Kidney (tissue), 14 donors: ENCODE results near the gene DPEP2NB. TPM values are rescaled to one million over a fixed set of nuclear protein-coding genes. Genes with fewer than 3 reads are reported as not detected.

Experiments used
- DNase-seq, 5 donors: peaks; one replicate each; pipeline ENCODE4 v3.0.0-alpha.2; 2013 to 2020
- FAIRE-seq: peaks from 2 replicates; lab custom pipeline; 2012; peaks lifted over from hg19 to GRCh38; lab: Jason Lieb, UNC
- H3K27ac ChIP-seq, 2 donors: one replicate each; pipeline ENCODE4 v1.7.0; 2013; ENCODE audit warnings: low read depth in 2 of 2, low read length in 2 of 2, inconsistent platforms in 1 of 2
- H3K27me3 ChIP-seq: one replicate; pipeline ENCODE4 v1.7.1; 2013; ENCODE audit warnings: low read length, inconsistent platforms; ENCODE audit not compliant: control insufficient read depth, insufficient read depth
- H3K36me3 ChIP-seq, 3 donors: one replicate each; pipeline versions ENCODE4 v1.7.0 to v1.7.1; 2013; ENCODE audit warnings: low read length in 3 of 3, control low read depth in 1 of 3, inconsistent platforms in 1 of 3; ENCODE audit not compliant: insufficient read depth in 3 of 3, control insufficient read depth in 2 of 3
- H3K4me1 ChIP-seq, 3 donors: one replicate each; pipeline versions ENCODE4 v1.7.0 to v1.7.1; 2013; ENCODE audit warnings: low read length in 3 of 3, inconsistent platforms in 1 of 3, low read depth in 1 of 3; ENCODE audit not compliant: control insufficient read depth in 2 of 3, insufficient read depth in 2 of 3
- H3K4me3 ChIP-seq, 3 donors: one replicate each; pipeline versions ENCODE4 v1.7.0 to v1.8.1; 2013; ENCODE audit warnings: low read length in 3 of 3, control low read depth in 1 of 3, inconsistent platforms in 1 of 3
- H3K9ac ChIP-seq, 3 donors: one replicate each; pipeline versions ENCODE4 v1.7.0 to v1.7.1; 2013; ENCODE audit warnings: low read length in 3 of 3, control low read depth in 1 of 3, inconsistent platforms in 1 of 3
- H3K9me3 ChIP-seq, 3 donors: one replicate each; pipeline versions ENCODE4 v1.7.0 to v1.7.1; 2013; ENCODE audit warnings: low read length in 3 of 3, control low read depth in 1 of 3, inconsistent platforms in 1 of 3; ENCODE audit not compliant: control insufficient read depth in 2 of 3, insufficient read depth in 1 of 3
- CTCF ChIP-seq: IDR thresholded peaks from 3 replicates; pipeline ENCODE4 v1.5.1; 2012; ENCODE audit warnings: mild to moderate bottlenecking, moderate library complexity, borderline replicate concordance; ENCODE audit not compliant: insufficient read depth; ENCODE audit errors: extremely low read depth
- intact Hi-C: fragments of 100-400 bp; cut with DNase I; formaldehyde crosslinking; loops from one replicate; pipeline ENCODE4 v1.11.1; 2022
- polyA plus RNA-seq: library from polyadenylated mRNA; stranded (reverse); fragments of 350-450 nt; fragmentation: Illumina TruSeq; extraction: RNeasy Lipid Tissue Mini Kit (QIAGEN cat#74804); gene quantifications from one replicate; pipeline ENCODE4 v1.2.3, GENCODE V29; 2014; ENCODE audit warnings: low read depth, low replicate concordance; ENCODE audit not compliant: insufficient read depth
- total RNA-seq: library from RNA; stranded (reverse); fragmentation: NEBNext Ultra II Directional; extraction: Animal tissue kit (Norgen Biotek cat#: 25700); gene quantifications from one replicate; pipeline ENCODE4 v1.2.1, GENCODE V29; 2021
- donor health status: control.
- donor health status: control.
- donor health status: control.
- donor health status: control.
- donor health status: control.
- donor health status: DM: yes; HTN: yes; CAD: no.
- donor health status: Normal renal cell carcinoma (clear cell type).

The DPEP2NB gene
- total and polyA plus RNA-seq, 2 donors from 2014 or later, result not detected

- FAIRE-seq (no peak), DNase-seq (peak; percentile 69 to 89 (median 80))
- intact Hi-C loops, result no loop called here
- H3K36me3 ChIP-seq, result peaks cover 0 to 3% (median 0%) of the 10 kb centered on the region in 3 donors
- peak; percentile 87 for TF ChIP-seq CTCF
- no peaks in the 10 kb centered on the region for H3K27me3 ChIP-seq
- H3K9ac ChIP-seq, result peak overlapping the region in 1 of 3 donors; percentile 51
- H3K4me3 ChIP-seq, result no peak overlapping the region
- no peak overlapping the region for H3K27ac ChIP-seq
- no peaks in the 10 kb centered on the region for H3K9me3 ChIP-seq
- no peaks in the 10 kb centered on the region for H3K4me1 ChIP-seq
These were observed 25.0 kb upstream of the DPEP2NB start for GRCh38 chr16:68040506-68041288.

- TF ChIP-seq CTCF, result no peak
- H3K9ac ChIP-seq, result no peak overlapping the region
These were observed 22.3 kb upstream of the DPEP2NB start for GRCh38 chr16:68037841-68038597.

GRCh38 chr16:68035227-68035626, 19.5 kb upstream of the DPEP2NB start:
- TF ChIP-seq CTCF, result no peak
- DNase-seq (no peak), FAIRE-seq (no peak)
- Histone ChIP-seq H3K9me3 (no peaks in the 10 kb centered on the region), H3K9ac (no peak overlapping the region), H3K36me3 (peaks cover 0 to 3% (median 0%) of the 10 kb centered on the region in 3 donors), H3K4me3 (no peak overlapping the region), H3K27ac (no peak overlapping the region), H3K4me1 (no peaks in the 10 kb centered on the region), H3K27me3 (no peaks in the 10 kb centered on the region)
- intact Hi-C loops, result no loop called here

More at GRCh38 chr16:68037841-68038597, 22.3 kb upstream of the DPEP2NB start:
- H3K27me3 ChIP-seq, result no peaks in the 10 kb centered on the region
- no peak overlapping the region for H3K27ac ChIP-seq
- H3K9me3 ChIP-seq, result no peaks in the 10 kb centered on the region
- no peak for FAIRE-seq
- peaks cover 0 to 3% (median 0%) of the 10 kb centered on the region in 3 donors for H3K36me3 ChIP-seq
- H3K4me1 ChIP-seq, result no peaks in the 10 kb centered on the region
- no peak for DNase-seq
- H3K4me3 ChIP-seq, result no peak overlapping the region
- intact Hi-C loops, result no loop called here
